Testis (tissue), 2 donors: ENCODE results near the gene CDH23.

Experiments
- POLR2A ChIP-seq: fragments of 450-650 bp; IDR thresholded peaks from one replicate; pipeline ENCODE4 v1.6.1; 2017; ENCODE audit warnings: antibody characterized with exemption, mild to moderate bottlenecking, moderate library complexity
- TF ChIP-seq, protein P1 (sequence below), 3 experiments: fragments of 450-650 bp in 2 of 3; fragments of 200-600 bp in 1 of 3; sonication (generic) in 1 of 3; IDR thresholded peaks; one replicate each; pipeline ENCODE4 v1.5.1; 2016 to 2019; ENCODE audit warnings: antibody characterized with exemption in 3 of 3, mild to moderate bottlenecking in 2 of 3, moderate library complexity in 1 of 3

DNA sequence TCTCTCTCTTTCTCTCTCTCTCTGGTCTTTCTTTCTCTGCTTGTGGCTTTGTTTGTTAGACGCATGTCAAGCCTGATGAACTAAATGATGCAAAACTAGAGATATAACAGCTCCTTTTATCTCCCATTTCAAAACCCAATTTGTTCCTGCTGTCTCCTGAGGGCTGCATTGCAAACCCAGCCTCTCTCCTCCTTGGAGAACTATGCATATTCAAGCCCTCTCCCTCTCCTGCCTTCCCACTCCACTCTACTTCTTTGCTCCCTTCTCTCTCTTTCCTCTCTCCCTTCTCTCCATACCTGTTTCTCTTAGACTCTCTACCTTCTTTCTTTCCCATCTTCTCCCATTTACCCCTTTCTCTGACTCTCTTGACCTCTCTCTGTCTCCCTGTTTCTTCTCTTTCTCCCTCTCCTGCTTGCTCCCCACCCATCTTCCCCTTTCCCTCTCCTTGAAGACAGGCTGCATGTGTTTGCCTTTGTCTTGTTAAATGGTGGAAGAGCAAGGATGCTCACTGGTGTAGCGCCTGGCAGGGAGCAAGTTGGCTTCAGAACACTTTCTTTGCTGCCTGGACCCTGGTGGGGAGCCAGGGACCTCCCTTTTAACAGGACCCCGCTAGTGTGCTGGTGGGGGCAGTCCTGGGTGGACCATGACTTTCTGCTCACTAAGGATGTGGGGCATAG is 142.9 kb downstream of the CDH23 start:
- TF ChIP-seq, protein P1, sequence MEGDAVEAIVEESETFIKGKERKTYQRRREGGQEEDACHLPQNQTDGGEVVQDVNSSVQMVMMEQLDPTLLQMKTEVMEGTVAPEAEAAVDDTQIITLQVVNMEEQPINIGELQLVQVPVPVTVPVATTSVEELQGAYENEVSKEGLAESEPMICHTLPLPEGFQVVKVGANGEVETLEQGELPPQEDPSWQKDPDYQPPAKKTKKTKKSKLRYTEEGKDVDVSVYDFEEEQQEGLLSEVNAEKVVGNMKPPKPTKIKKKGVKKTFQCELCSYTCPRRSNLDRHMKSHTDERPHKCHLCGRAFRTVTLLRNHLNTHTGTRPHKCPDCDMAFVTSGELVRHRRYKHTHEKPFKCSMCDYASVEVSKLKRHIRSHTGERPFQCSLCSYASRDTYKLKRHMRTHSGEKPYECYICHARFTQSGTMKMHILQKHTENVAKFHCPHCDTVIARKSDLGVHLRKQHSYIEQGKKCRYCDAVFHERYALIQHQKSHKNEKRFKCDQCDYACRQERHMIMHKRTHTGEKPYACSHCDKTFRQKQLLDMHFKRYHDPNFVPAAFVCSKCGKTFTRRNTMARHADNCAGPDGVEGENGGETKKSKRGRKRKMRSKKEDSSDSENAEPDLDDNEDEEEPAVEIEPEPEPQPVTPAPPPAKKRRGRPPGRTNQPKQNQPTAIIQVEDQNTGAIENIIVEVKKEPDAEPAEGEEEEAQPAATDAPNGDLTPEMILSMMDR (IDR thresholded peaks at IDR 0.05): no peak
- TF ChIP-seq POLR2A: no peak
